IgD-negative memory B cell (primary cell): Measurements from ENCODE around the gene SLC2A6. TPM values are rescaled to one million over a fixed set of nuclear protein-coding genes. Genes with fewer than 3 reads are reported as not detected.

ENCODE experiments used
- H3K27ac Mint-ChIP-seq, 3 donors: one replicate each; pipeline ENCODE4 v1.8.0; 2020 to 2022; ENCODE audit warnings: mild to moderate bottlenecking in 3 of 3, mixed read lengths in 3 of 3, moderate library complexity in 1 of 3
- H3K27me3 Mint-ChIP-seq: one replicate; pipeline ENCODE4 v1.8.0; 2021; ENCODE audit warnings: mixed read lengths
- H3K36me3 Mint-ChIP-seq: one replicate; pipeline ENCODE4 v1.8.0; 2020; ENCODE audit warnings: mild to moderate bottlenecking, mixed read lengths
- H3K4me1 Mint-ChIP-seq, 3 donors: one replicate each; pipeline ENCODE4 v1.8.0; 2020 to 2022; ENCODE audit warnings: mixed read lengths in 3 of 3, mild to moderate bottlenecking in 1 of 3
- H3K4me3 Mint-ChIP-seq, 4 donors: one replicate each; pipeline ENCODE4 v1.8.0; 2020 to 2022; ENCODE audit warnings: mild to moderate bottlenecking in 4 of 4, mixed read lengths in 4 of 4, moderate library complexity in 3 of 4
- H3K9me3 Mint-ChIP-seq, 3 donors: one replicate each; pipeline ENCODE4 v1.8.0; 2020 to 2021; ENCODE audit warnings: mixed read lengths in 3 of 3, mild to moderate bottlenecking in 1 of 3
- polyA plus RNA-seq: library from polyadenylated mRNA; unstranded; fragments of 300-500 nt; fragmentation: Illumina TruSeq; gene quantifications from one replicate; pipeline ENCODE4 v1.2.3, GENCODE V29; 2021

SLC2A6 gene
- polyA plus RNA-seq, 1 donor from 2014 or later, result 65.2 TPM

- peaks cover 12 to 20% (median 13%) of the 10 kb centered on the region in 3 donors for H3K4me1 Mint-ChIP-seq
- H3K4me3 Mint-ChIP-seq, result no peak overlapping the region
- H3K36me3 Mint-ChIP-seq, result no peaks in the 10 kb centered on the region
- peaks cover 4% of the 10 kb centered on the region for H3K27me3 Mint-ChIP-seq
- peak overlapping the region in 1 of 3 donors; percentile 78 for H3K27ac Mint-ChIP-seq
- H3K9me3 Mint-ChIP-seq, result no peaks in the 10 kb centered on the region
Observed at GRCh38 chr9:133437753-133438531, 41.0 kb downstream of the SLC2A6 start.

- H3K27me3 Mint-ChIP-seq, result peaks cover 4% of the 10 kb centered on the region
- peaks cover 7 to 16% (median 9%) of the 10 kb centered on the region in 3 donors for H3K4me1 Mint-ChIP-seq
- no peaks in the 10 kb centered on the region for H3K36me3 Mint-ChIP-seq
- H3K4me3 Mint-ChIP-seq, result no peak overlapping the region
- H3K27ac Mint-ChIP-seq, result no peak overlapping the region
- H3K9me3 Mint-ChIP-seq, result no peaks in the 10 kb centered on the region
Observed at GRCh38 chr9:133436681-133437080, 42.2 kb downstream of the SLC2A6 start.

- Mint-ChIP-seq H3K27me3 (peaks cover 2% of the 10 kb centered on the region), H3K36me3 (no peaks in the 10 kb centered on the region), H3K9me3 (no peaks in the 10 kb centered on the region), H3K4me1 (peaks cover 0 to 6% (median 0%) of the 10 kb centered on the region in 3 donors), H3K4me3 (no peak overlapping the region), H3K27ac (no peak overlapping the region)
Observed at GRCh38 chr9:133433351-133433843, 45.5 kb downstream of the SLC2A6 start.

- H3K4me3 Mint-ChIP-seq, result peak overlapping the region in 3 of 4 donors; percentile 13 to 66 (median 28)
- H3K27ac Mint-ChIP-seq, result peak overlapping the region in 1 of 3 donors; percentile 71
- no peaks in the 10 kb centered on the region for H3K9me3 Mint-ChIP-seq
- no peaks in the 10 kb centered on the region for H3K36me3 Mint-ChIP-seq
- H3K4me1 Mint-ChIP-seq, result peaks cover 0 to 7% (median 6%) of the 10 kb centered on the region in 3 donors
- peaks cover 4% of the 10 kb centered on the region for H3K27me3 Mint-ChIP-seq
Observed at GRCh38 chr9:133430244-133430643, 48.7 kb downstream of the SLC2A6 start.

GRCh38 chr9:133429641-133430161 is 49.2 kb downstream of the SLC2A6 start:
- H3K36me3 Mint-ChIP-seq, result no peaks in the 10 kb centered on the region
- H3K27ac Mint-ChIP-seq, result no peak overlapping the region
- peaks cover 0 to 7% (median 6%) of the 10 kb centered on the region in 3 donors for H3K4me1 Mint-ChIP-seq
- H3K27me3 Mint-ChIP-seq, result peaks cover 4% of the 10 kb centered on the region
- no peaks in the 10 kb centered on the region for H3K9me3 Mint-ChIP-seq
- peak overlapping the region in 3 of 4 donors; percentile 50 to 77 (median 72) for H3K4me3 Mint-ChIP-seq

GRCh38 chr9:133429214-133429613 is 49.7 kb downstream of the SLC2A6 start:
- no peaks in the 10 kb centered on the region for H3K36me3 Mint-ChIP-seq
- no peak overlapping the region for H3K27ac Mint-ChIP-seq
- no peaks in the 10 kb centered on the region for H3K9me3 Mint-ChIP-seq
- peak overlapping the region in 2 of 4 donors; percentile 72 to 77 for H3K4me3 Mint-ChIP-seq
- H3K27me3 Mint-ChIP-seq, result peaks cover 4% of the 10 kb centered on the region
- peaks cover 0 to 7% (median 6%) of the 10 kb centered on the region in 3 donors for H3K4me1 Mint-ChIP-seq

- H3K4me3 Mint-ChIP-seq, result peak overlapping the region in 3 of 4 donors; percentile 17 to 60 (median 30)
- H3K36me3 Mint-ChIP-seq, result no peaks in the 10 kb centered on the region
- H3K27ac Mint-ChIP-seq, result no peak overlapping the region
Observed at GRCh38 chr9:133428617-133429101, 50.2 kb downstream of the SLC2A6 start.

GRCh38 chr9:133427658-133428348 is 51.1 kb downstream of the SLC2A6 start:
- Mint-ChIP-seq H3K4me1 (peaks cover 2 to 7% (median 6%) of the 10 kb centered on the region in 3 donors), H3K27ac (no peak overlapping the region), H3K36me3 (no peaks in the 10 kb centered on the region), H3K4me3 (peak overlapping the region; percentile 68 to 85 (median 77)), H3K9me3 (no peaks in the 10 kb centered on the region), H3K27me3 (peaks cover 4% of the 10 kb centered on the region)

More at GRCh38 chr9:133428617-133429101, 50.2 kb downstream of the SLC2A6 start:
- Mint-ChIP-seq H3K4me1 (peaks cover 0 to 7% (median 6%) of the 10 kb centered on the region in 3 donors), H3K27me3 (peaks cover 4% of the 10 kb centered on the region), H3K9me3 (no peaks in the 10 kb centered on the region)

- H3K9me3 Mint-ChIP-seq, result no peaks in the 10 kb centered on the region
- peak overlapping the region in 1 of 3 donors; percentile 16 for H3K27ac Mint-ChIP-seq
- H3K27me3 Mint-ChIP-seq, result peaks cover 4% of the 10 kb centered on the region
- no peaks in the 10 kb centered on the region for H3K36me3 Mint-ChIP-seq
- peak overlapping the region in 1 of 4 donors; percentile 43 for H3K4me3 Mint-ChIP-seq
- H3K4me1 Mint-ChIP-seq, result peaks cover 8 to 14% (median 12%) of the 10 kb centered on the region in 3 donors
Observed at GRCh38 chr9:133426011-133426410, 52.9 kb downstream of the SLC2A6 start.

GRCh38 chr9:133425049-133425632 is 53.8 kb downstream of the SLC2A6 start:
- H3K27me3 Mint-ChIP-seq, result peaks cover 5% of the 10 kb centered on the region
- peaks cover 14 to 19% (median 18%) of the 10 kb centered on the region in 3 donors for H3K4me1 Mint-ChIP-seq
- H3K36me3 Mint-ChIP-seq, result no peaks in the 10 kb centered on the region
- peak overlapping the region in 1 of 3 donors; percentile 16 for H3K27ac Mint-ChIP-seq
- H3K4me3 Mint-ChIP-seq, result no peak overlapping the region
- no peaks in the 10 kb centered on the region for H3K9me3 Mint-ChIP-seq

GRCh38 chr9:133424187-133424586 is 54.7 kb downstream of the SLC2A6 start:
- Mint-ChIP-seq H3K9me3 (no peaks in the 10 kb centered on the region), H3K36me3 (no peaks in the 10 kb centered on the region), H3K27ac (no peak overlapping the region), H3K27me3 (peaks cover 5% of the 10 kb centered on the region), H3K4me3 (no peak overlapping the region), H3K4me1 (peaks cover 17 to 23% (median 22%) of the 10 kb centered on the region in 3 donors)

GRCh38 chr9:133423216-133423615 is 55.7 kb downstream of the SLC2A6 start:
- no peaks in the 10 kb centered on the region for H3K36me3 Mint-ChIP-seq
- H3K4me3 Mint-ChIP-seq, result no peak overlapping the region
- peaks cover 5% of the 10 kb centered on the region for H3K27me3 Mint-ChIP-seq
- H3K27ac Mint-ChIP-seq, result peak overlapping the region in 2 of 3 donors; percentile 21 to 46
- H3K4me1 Mint-ChIP-seq, result peaks cover 23 to 30% (median 27%) of the 10 kb centered on the region in 3 donors
- H3K9me3 Mint-ChIP-seq, result peaks cover 0 to 1% (median 0%) of the 10 kb centered on the region in 3 donors

GRCh38 chr9:133421615-133422542 is 57.0 kb downstream of the SLC2A6 start, which contains the start of gene ADAMTS13:
Gene ADAMTS13 (plus strand): TSS chr9:133422367. CDS start chr9:133422444, 77 bp downstream.
- H3K4me3 Mint-ChIP-seq, result peak within 1 kb of the TSS in 2 of 4 donors; percentile 64 to 74

More at GRCh38 chr9:133421615-133422542, 57.0 kb downstream of the SLC2A6 start, which contains the start of gene ADAMTS13:
- peaks cover 24 to 34% (median 24%) of the 10 kb centered on the region in 3 donors for H3K4me1 Mint-ChIP-seq
- peak within 1 kb of the TSS; percentile 93 to 98 (median 95) for H3K27ac Mint-ChIP-seq
- H3K27me3 Mint-ChIP-seq, result peaks cover 3% of the 10 kb centered on the region
- no peaks in the 10 kb centered on the region for H3K36me3 Mint-ChIP-seq
- peaks cover 0 to 1% (median 0%) of the 10 kb centered on the region in 3 donors for H3K9me3 Mint-ChIP-seq
